NCI-H460 (cell line): ENCODE measurements around the gene MIPEP. TPM values are rescaled to one million over a fixed set of nuclear protein-coding genes. Genes with fewer than 3 reads are reported as not detected.

Experiments used
- DNase-seq: peaks from one replicate; pipeline ENCODE4 v3.0.0-alpha.2; 2016; ENCODE audit warnings: low read depth; ENCODE audit errors: extremely low read depth
- total RNA-seq: library from RNA; depleted of rRNA; stranded (reverse); fragments of >200 nt; shearing (Covaris generic); gene quantifications from 2 replicates; pipeline ENCODE4 v1.2.3, GENCODE V29; 2014

MIPEP gene
- total RNA-seq, 1 experiment from 2014 or later = 19.2 TPM

DNA sequence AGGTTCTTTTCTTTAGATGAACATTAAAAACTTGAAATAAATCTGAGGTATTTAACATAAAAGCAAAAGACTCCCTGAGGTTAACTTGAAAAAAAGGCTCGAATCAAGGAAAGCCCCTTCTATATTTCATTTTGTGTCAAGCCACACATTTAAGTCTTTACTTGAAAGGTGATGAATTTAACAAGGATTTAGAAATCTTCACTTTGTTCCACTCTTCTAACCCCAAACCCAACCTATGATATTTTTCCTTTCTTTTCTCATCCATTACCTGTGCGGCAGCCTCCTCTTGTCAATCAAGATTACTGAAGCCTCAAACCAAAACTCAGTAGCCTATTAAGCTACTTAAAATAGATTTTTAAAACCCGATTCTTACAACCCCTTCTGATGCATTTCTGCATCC lies 33.8 kb downstream of the MIPEP start:
- no peak for DNase-seq

DNA sequence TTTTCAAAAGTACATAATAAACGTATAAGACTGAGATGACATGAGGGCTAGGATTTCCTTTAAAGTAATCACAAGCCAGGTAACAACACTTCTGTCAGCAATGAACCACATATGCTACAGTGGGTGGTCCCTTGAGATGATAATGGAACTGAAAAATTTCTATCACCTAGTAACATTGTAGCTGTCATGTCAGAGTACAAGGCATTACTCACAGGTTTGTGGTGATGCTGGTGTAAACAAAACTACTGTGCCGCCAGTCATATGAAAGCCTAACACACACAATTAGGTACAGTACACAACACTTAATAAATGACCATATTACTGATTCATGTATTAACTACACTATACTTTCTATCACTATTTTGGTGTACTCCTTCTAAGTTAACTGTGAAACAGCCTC lies 36.8 kb downstream of the MIPEP start:
- DNase-seq = no peak

DNA sequence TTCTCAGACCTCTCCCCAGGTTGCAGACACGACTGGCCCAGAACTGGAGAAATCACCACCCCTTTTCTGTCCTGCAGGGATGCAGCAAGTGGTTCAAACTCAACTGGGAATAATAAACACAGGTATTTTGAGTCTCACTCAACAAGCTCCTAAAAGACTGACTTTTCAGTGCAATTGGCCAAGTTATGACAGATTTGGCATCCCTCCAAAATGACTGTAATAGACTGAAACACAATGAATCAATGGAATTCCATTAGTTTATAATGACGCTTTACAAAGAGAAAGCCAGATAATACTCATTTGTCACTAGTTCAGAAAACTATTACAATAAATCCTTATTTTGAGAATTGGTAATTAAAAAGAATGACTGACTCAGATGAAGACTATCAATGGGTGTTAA lies 38.1 kb downstream of the MIPEP start:
- DNase-seq = no peak

DNA sequence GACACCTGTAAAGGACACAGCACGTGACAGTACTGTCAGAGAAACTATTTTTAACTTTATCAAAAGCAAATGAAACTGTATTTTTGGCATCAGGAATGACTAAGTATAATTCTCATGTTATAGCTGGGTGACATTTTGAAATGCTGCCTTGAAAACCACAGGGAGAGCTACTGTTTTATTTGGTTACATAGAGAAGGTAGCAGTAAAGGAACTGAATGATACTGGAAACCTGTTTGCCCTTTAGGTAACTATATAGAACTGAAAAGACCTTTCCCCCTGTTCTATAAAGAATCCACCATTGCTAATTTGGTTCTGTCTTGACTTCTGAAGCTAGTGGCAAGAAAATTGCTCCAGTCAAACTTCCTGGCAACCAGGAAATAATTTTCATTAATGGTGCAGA lies 39.1 kb downstream of the MIPEP start:
- no peak for DNase-seq

DNA sequence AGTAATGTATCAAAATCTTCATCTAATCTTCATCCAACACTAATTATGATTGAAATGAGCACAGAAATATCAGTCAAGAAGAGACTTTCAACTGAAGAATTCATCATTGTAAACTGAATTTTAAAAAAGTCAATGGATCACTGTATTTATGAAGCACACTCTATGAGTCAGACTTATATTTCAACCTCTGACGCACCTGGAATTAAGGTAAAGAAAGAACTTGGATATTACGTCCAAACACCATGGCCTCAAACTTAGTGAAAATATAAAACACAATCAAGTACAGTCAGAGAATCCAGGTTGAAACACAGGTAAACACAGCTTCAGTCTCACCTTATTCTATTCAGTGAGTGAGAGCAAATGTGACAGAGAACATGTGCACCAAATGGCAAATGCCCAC lies 39.5 kb downstream of the MIPEP start:
- no peak for DNase-seq

DNA sequence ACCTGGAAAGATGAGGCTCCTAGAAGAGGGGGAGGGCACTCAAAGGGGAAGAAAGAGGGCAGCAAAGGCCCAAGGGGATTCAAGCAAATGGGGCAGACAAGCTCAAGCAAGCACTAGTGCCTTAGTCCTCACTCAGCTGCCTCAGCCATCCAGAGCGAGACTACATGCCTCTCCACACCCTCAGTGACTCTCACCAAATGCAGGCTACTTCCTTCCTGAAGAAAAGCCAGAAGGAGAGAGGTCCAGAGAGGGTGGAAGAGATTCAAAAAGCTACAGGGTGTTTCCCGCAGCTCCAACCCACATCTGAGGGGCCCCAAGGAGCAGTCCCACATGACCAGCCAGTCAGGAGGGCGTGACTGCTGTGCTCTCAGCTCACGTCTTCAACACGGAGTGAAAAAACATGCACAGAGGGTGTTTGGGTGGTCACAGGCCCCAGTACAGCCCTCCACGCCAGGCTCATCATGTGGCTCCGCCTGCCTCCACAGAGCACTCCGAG lies 40.5 kb downstream of the MIPEP start:
- no peak for DNase-seq

DNA sequence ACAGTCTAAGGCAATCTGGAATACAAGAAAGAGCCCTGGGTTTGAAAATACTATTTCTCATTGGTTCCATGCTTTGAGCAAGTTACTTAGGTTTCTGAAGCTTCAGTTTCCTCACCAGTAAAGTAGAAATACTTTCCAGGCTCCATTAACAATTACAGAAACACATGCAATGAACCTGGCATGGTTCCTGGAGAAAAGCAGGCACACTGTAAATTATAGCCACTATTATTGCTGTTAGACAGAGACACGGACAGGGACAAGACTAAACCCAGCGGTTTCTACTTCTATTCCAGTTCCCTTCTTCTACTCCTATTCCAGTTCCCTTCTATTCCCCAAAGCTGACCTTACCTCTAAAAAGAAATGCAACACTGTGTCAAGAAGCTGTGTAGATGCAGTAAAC lies 41.2 kb downstream of the MIPEP start:
- DNase-seq = no peak

DNA sequence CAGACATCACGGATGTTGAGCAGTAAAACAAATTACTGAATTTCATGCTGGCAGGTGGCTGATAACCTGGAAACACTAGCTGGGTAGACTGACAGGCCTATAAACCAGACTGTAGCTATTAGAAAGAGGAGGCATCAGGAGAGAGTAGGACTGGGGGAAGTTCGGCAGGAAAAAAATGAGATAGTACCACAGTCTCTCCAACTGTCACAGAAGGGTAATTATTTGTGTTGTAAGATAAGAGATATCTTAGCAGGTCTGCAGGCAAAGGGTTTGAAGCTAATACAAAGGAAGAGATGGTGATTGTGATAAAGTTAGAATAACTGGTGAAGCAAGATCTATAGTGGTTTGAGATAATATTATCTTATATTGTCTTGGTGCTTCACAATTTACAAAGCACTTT lies 41.7 kb downstream of the MIPEP start:
- no peak for DNase-seq

DNA sequence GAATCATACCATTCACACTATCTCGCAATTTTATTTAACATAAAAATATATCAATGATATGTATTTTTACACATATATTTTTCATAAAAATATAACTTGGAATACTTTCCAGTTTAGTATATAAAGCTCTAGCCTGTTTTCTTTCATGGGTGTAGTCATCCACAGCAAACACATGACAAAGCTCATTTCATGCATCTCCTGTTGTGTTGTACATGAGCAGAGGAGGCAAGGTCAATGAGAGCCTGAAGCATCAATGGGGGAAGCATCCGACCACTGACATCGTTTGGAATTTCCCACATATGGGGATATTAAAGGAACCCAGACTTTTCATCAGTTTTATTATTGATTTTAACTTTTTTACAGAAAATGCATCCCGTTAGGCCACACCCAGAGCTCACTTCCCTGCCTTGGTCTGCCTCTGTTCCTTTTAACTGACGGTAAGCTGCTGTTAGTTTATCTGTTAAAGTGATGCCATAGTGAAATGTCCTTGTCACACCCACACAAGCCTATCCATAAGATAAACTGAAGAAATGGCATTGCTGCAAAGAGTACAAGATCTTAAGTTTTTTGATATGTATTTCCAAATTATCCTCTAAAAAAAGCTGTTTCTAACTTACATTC lies 44.0 kb downstream of the MIPEP start:
- no peak for DNase-seq

DNA sequence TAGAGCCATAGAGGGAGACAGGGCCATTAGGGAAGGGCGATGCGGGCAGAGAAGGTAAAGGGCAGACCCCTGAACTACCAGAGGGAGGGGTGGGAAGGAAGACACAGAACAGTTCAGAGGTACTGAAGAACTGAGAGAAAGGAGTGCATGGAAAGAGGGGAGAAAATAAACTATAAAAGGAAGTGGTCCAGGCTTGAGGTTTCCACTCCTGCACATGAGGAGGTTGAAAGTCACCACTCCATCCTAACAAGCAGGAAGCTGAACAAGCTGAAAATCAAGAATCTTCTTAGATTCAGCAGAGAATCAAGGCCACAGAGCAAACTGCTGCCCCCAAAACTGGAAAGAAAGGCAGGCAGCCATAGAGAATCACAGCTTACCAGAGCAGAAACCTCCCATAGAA lies 45.1 kb downstream of the MIPEP start:
- DNase-seq = no peak

DNA sequence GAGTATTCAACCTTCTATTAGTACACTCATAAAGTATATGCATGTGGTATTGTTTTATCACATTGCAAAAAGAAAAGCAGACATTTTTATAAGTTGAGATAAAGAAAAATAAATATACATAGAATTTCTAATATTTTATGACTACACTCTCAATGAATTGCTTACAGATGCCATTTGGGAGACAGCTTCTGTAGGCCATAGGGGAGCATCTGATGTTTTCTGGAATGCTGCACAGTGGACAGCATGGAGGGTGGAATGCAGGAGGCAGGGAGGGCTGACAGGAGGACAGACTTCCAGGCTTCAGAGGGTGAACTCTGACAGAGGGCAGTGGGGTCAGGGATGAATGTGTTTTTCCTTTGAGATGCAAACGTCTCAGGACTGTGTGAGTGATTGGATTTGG lies 45.8 kb downstream of the MIPEP start:
- DNase-seq = no peak

DNA sequence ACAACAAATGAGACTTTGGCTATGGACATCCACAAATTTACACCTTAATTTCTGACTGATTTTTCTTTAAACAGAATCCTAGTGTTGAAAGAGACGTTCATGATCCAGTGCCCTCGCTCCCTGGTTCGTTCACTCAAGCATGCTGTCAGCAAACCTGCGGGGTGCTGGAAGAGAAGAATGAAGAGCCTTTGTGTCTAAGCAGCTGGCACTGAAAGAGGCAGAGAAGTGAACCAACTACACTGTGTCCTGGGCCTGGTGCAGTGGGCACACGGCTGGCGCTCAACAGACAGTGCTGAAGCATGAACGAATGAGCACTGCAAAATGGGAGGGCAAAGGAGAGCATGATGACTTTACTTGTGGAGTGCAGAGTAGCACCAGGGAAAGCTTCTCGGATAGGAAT lies 46.8 kb downstream of the MIPEP start:
- DNase-seq = no peak

DNA sequence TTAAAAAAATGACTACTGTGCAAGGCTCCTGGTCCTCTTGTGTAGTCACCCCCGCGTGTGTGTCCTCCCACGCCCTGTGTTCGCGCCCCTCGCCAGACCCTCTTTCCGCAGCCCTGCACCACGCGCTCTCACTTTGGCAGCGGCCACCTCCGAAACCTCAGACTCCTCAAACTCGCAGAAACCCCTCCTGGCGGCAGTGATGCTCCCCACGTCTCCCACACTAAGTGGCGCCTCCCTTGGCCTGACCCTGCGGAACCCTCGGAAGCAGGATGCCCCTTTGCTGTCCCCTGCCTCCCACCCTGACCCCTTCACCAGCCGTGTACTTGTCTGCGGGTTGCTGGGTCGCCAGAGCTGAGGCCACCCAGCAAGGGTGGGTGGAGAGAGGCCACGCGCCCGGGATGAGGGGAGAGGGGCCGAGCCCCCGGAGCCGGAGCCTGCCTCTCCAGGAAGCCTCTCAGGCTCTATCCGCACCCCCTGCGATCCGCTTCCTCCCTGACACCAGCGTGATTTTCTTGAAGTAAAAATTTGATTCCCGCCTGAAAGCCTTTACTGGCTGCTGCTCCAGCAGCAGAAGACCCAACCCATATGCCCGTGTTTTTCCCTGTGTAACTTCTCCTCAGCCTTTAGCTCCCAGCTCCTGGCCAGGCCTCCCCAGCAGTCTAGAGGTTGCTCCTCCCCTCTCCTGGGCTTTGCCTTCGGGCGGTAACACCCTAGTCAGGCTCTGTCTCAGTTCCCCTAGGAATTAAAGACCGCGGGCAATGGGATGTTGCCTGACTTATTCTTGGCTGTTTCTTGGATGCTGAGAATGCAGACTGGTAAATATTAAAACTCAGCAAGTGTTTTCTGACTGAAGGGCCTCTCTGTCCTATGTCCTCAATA lies 55.2 kb downstream of the MIPEP start:
- no peak for DNase-seq

DNA sequence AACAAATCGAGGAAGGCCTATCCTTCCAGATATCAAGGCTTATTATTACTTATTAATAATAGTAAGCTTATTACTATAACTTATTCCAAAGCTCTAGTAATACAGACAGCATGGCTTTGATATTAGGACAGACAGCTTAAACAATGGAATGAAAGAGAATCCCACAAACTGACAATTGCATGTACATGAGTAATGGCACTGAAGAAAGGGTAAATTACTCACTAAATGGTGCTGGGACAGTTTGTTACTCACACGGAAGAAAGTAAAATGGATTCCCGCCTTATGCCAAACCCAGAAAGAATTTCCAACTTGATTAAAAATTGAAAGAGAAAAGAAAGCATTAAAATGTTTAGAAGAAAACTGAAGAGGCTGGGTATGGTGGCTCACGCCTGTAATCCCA lies 60.3 kb downstream of the MIPEP start:
- no peak for DNase-seq

DNA sequence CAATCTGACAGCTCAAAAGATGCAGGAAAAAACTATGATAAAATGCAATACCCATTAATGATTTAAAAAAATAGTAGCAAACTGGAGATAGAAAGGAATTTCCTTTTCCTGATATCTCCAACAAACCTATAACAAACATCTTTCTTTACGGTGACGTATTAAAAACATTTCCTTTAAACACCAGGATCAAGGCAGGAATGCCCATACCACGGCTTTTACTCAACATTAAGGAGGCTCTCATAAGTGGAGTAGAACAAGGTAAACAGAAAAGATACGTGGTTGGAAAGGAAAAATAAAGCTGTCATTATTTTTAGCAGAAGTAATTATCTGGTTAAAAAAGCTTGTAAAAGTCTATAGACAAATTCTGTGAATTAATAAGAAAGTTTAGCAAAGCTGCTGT lies 61.1 kb downstream of the MIPEP start:
- no peak for DNase-seq

DNA sequence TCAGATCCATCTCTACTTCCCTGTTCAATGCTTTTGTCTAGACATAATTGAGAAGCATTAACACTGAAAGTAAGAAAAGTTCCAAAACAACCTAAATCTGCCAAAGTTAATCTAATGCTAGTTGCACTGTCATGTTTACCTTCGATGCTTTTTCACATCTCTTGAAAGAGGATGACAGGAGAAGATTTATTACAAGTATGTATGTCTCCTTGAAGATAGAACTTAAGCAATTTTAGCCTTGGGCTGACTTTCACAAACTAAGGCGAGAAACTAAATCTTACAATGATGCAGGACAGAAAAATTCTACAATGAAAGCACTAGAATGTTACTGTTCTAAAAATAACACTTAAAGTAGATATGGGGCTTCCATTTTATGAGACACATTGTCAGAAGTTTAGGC lies 64.0 kb downstream of the MIPEP start:
- DNase-seq = no peak

DNA sequence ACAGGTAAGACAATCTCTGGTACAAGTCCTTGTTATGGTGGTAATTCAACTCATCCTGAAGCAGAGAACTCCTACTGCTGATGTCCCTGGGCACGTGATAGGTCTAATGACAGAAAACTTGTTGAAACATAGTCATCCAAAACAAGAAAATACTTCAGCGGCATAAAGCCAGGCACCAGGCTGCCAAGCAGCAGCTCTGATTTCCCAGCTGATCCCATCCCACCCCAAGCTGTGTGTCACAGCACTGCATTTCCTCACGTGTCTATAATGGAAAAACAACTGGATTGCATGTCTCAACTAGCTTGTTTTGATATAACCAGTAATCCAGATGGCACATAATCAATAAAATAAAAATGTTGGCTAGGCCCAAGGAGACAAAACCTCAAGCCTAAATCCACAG lies 64.8 kb downstream of the MIPEP start:
- no peak for DNase-seq

DNA sequence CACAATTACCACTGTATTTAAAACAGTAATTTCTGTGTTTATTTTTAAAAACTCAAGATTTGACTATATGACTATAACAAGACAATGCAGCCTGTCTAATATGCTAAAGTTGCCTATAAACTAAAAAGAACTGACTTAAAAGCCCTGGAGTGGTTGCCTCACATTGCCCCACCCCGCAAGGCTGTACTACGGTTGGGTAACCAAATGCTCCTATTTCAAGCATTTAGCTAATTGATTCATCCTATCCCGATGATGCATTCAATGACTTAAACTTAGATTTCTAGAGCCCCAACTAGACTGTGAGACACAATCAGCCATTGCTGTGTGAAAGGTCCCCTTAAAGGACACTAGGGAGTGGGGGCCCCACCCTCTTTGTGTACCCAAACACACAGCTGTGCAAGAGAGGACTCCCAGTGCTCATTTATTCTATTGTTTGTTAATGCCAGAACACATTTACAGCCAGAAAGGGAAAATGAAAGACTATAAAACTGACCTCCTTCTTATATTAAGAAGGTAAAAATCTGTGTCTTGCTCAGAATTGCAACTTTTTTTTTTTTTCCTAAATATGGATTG lies 66.9 kb downstream of the MIPEP start:
- DNase-seq = no peak

DNA sequence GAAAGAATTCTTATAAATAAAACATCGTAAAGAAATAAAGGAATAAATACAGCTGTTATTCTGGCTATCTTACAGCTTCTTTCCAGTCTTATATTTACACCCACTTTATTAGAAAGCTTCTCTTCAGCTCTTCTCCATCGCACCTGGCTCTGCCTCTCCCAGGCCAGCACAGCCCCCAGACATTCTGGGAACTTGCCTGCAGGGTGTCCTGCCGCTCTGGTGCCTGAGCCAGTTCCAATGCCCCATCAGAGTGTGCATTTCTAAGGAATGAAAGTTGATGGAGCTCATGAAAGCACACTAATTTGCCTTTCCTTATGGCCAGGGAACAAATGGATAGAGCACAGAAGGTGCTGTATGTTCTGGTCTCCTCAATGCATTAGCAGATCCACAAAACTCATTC lies 68.7 kb downstream of the MIPEP start:
- no peak for DNase-seq

DNA sequence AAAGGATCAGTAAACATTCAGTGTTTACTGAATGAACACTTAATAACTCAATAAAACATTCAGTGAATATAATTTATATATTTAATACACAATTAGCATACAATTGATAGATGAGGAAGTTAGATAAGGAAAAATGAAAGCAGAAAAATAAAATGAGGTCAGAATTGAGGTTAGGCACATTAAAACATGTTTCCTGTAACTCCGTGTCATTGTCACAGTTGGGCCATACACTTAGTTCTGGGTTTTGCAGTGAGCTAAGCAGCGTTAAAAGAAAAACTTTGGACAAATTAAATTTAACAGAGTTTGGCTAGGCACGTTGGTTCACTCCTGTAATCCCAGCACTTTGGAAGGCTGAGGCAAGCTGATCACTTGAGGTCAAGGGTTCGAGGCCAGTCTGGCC lies 71.4 kb downstream of the MIPEP start:
- DNase-seq = no peak

DNA sequence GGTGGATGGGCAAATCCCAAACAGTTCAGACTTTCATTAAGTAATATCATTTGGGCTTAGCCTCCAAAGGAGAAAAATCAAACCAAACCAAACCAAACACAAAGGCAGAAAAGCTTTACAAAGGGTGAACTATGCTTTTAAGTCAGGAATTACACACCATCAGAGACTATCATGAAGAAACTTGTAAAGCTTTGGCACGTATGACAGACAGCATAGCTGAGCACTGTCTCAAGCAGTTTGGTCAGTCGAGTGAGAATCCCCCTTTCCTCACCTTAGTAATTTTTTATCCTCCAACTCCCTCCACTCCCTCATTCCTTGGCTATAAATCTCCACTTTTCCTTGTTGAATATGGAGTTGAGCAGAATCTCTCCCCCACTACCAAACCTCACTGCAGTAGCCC lies 72.1 kb downstream of the MIPEP start:
- DNase-seq = no peak

DNA sequence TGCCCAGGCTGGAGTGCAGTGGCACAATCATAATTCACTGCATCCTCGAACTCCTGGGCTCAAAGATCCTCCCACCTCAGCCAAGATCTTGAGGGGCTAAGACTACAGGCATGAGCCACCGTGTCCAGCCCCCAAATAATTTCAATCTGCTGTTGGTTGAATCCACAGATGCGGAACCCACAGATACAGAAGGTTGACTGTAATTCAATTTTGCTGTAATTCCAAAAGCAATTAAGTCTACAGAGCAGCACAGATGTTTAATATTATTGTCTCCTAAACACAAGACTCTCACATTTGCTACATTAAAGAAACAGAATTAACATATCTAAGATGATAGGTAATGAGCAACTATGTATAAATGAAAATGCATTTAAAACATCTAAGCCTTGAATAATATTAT lies 75.6 kb downstream of the MIPEP start:
- DNase-seq = no peak
